ENCODE measurements around the gene FAM217B.
"Not testable (repeated sequence)": the region's sequence is repeated elsewhere in the genome, so short reads cannot be mapped to it uniquely, and the experiment has no call there.

Gene FAM217B

DNA sequence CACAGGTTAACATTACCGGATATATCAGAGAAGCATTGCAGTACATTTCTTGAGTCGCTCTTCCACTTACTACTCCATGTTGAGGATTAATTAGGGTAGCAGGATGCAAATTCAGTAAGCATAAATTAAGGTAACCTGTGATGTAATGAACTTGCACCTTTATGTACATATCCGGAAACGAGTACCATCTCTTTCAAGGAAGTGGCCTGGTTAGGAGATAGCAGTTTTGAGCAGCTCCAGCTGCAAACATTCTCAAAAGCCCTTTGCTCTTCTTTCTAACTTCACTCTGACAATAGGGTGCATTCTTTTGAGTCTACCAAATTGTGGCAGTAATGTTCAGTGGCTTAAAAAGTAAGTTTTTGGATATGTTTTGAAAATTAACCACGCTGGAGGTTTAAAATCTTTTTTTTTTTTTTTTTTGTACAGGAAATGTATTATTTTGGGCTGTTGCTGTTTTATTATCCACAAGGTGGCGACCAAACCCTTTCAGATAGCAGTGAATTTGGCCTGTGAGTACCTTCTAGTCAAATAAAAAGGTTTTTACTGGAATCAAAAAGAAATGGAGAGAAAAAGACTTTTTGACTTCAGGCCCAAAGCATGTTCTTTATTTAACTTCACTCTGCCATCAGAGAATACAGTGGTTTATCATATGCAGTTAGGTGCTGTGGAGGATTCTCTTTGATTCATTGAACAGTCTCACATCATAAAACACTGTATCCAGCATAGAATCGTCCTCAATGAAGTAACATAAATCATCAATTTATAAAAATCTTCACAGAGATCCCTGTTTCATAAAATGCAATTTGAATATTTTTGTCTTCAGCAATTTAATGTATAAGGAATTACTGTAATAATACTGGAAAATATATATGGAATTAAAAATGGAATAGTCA, 8.9 kb downstream of the FAM217B start:
- Mint-ChIP-seq H3K27ac (peak overlapping the region; percentile 89), H3K27me3 (no peaks in the 10 kb centered on the region), H3K9me3 (no peaks in the 10 kb centered on the region), H3K4me1 (peaks cover 9% of the 10 kb centered on the region), H3K4me3 (peak overlapping the region; percentile 60), H3K36me3 (peaks cover 9% of the 10 kb centered on the region)
- ATAC-seq: peak; percentile 48

DNA sequence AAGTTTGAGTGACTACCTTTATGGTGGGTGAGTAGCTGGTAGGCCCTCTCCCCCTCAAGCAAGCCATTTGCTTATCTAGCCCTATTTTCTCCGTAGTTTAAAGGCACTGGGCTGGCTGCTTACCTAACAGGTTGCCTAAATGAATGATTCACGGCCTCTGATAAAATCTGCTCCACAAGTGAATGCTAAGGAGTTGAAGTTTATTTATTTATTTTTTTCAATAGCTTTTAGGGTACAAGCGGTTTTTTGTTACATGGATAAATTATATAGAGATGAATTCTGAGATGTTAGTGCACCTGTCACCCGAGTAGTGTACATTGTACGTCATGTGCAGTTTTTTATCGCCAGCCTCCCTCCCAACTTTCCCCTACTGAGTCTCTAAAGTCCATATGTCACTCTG, 9.7 kb downstream of the FAM217B start:
- no peak for ATAC-seq
- Mint-ChIP-seq H3K4me1 (peaks cover 9% of the 10 kb centered on the region), H3K27me3 (no peaks in the 10 kb centered on the region), H3K27ac (no peak overlapping the region), H3K9me3 (no peaks in the 10 kb centered on the region), H3K36me3 (peaks cover under 1% of the 10 kb centered on the region), H3K4me3 (no peak overlapping the region)

DNA sequence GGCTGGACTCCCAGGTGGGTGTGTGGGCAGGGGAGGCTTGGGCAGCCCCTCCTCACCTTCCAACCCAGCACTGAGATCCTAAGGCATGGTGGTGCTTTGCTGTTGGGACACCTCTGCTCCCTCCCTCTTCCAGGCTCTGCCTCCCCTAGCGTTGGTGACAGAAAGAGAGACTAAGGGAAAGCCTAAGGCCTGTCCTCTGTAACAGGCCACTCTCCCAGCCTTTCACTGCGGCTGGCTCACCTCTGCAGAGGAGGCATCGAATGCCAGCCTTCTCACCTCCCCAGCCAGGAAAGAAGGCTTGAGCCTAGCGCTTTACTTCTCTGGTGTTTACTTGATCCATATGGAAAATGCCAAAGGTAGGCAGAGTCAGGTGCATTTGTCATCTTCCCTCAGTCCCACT, 14.5 kb downstream of the FAM217B start:
- Mint-ChIP-seq H3K9me3 (no peaks in the 10 kb centered on the region), H3K4me1 (no peaks in the 10 kb centered on the region), H3K4me3 (no peak overlapping the region), H3K27me3 (no peaks in the 10 kb centered on the region), H3K27ac (no peak overlapping the region), H3K36me3 (no peaks in the 10 kb centered on the region)
- ATAC-seq: no peak

DNA sequence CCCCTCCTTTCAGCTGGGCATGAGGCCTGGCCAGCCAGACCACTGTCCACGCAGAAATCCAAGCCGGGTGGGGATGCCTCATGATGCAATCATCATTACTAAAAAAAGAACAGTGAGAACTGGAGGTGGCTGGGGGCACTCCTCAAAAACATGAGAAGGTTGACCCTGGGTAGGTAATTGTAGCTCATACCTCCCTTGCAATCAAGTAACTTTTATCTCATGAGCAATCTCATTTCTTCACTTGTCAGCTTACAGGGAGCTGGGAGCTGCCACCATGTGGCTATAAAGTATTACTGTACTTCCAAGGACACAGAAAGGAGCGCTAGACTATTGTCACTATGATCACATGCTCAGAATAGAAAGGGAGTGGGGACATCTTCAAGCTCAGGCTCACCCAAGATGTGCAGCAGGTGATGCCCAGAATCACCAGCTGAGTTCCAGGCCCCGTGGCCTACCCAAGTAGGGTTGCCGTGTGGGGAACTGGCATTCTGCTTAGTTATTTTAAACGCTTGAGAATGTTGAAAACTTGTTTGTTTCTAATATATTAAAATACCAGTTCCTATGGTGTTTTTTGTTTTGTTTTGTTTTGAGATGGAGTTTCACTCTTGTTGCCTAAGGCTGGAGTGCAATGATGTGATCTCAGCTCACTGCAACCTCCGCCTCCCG, 15.1 kb downstream of the FAM217B start:
- Mint-ChIP-seq H3K36me3 (no peaks in the 10 kb centered on the region), H3K27me3 (no peaks in the 10 kb centered on the region), H3K9me3 (no peaks in the 10 kb centered on the region), H3K27ac (no peak overlapping the region), H3K4me1 (no peaks in the 10 kb centered on the region), H3K4me3 (no peak overlapping the region)
- no peak for ATAC-seq

DNA sequence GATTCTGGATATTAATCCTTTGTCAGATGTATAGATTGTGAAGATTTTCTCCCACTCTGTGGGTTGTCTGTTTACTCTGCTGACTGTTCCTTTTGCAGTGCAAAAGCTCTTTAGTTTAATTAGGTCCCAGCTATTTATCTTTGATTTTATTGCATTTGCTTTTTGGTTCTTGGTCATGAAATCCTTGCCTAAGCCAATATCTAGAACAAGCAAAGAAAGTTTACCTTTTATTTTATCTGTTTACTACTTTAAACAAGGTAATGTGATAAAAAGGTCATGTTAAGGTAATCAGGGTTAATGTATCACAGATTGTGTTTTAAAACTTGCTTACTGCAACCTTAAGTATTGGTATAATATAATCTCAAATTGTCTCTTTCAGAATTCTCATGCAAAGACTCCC, 17.4 kb downstream of the FAM217B start:
- H3K27me3 Mint-ChIP-seq, H3K27ac Mint-ChIP-seq, H3K4me3 Mint-ChIP-seq, ATAC-seq, H3K36me3 Mint-ChIP-seq, H3K9me3 Mint-ChIP-seq, H3K4me1 Mint-ChIP-seq: not testable (repeated sequence)

DNA sequence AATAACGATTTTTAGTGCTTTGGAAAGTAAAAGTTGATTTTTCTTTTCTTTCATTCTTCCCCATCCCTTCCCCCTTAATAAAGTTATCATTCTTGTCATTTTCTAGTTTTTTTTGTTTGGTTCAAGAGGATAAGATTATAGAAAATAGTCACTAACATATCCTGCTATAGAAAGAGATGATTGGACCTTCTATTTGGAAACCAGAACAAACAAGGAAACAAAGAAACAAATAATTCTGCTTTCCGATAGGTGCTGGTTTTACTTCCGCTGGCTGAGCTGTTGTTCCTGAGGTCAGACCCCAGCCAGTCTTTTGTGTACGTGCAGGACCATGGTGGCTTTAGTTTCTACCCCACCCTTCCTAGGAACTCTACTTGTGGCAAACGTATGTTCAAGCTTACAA, 17.9 kb downstream of the FAM217B start, which contains the start of gene CDH26:
TSS of gene CDH26 (plus strand) at position 301 of the 400 bp plus-strand sequence. CDS start 304 bp downstream, outside the sequence.
- H3K9me3 Mint-ChIP-seq: no peaks in the 10 kb centered on the region
- H3K4me1 Mint-ChIP-seq: no peaks in the 10 kb centered on the region
- no peak within 1 kb of the TSS for H3K27ac Mint-ChIP-seq
- no peak within 1 kb of the TSS for H3K4me3 Mint-ChIP-seq
- ATAC-seq: no peak
- H3K27me3 Mint-ChIP-seq: no peaks in the 10 kb centered on the region
- H3K36me3 Mint-ChIP-seq: no peaks in the 10 kb centered on the region

DNA sequence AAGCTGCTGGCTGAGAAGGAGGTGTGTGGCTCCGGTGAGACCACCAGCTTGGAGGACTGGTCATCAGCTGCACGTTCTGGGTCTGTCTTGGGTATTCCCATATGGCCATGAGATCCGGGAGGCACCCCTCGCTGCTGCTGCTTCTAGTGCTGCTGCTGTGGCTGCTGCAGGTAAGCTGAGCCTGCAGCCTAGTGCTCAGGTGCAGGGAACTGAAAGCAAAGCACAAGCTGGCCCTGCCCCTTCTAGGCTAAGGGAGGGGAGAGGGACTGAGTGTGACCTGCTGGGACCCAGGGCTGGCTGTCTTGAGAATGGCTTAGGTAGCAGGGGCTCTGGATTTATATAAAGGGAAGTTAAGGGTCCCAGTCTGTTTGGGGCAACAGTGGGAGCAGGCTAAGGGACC, 18.4 kb downstream of the FAM217B start:
- no peak overlapping the region for H3K4me3 Mint-ChIP-seq
- no peaks in the 10 kb centered on the region for H3K4me1 Mint-ChIP-seq
- no peak overlapping the region for H3K27ac Mint-ChIP-seq
- no peaks in the 10 kb centered on the region for H3K36me3 Mint-ChIP-seq
- no peak for ATAC-seq
- no peaks in the 10 kb centered on the region for H3K9me3 Mint-ChIP-seq
- no peaks in the 10 kb centered on the region for H3K27me3 Mint-ChIP-seq

DNA sequence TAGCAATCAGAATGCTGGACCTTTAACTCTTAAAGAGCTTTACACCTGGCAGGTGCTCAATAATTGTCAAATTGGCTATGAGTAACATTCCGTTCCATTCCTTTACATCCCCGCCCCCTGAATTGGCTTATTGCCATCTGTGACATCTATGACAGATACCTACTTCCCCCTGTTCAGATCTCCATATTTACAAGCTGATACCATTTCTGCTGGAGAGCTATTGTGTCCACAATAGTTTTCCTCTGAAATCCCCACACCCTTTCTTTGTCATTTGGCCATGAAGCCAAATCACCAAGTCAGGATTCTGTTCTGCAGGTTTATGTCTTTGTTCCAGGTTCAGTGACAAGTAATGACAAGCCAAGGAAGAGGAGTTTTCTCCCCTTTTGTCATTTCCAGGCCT, 21.2 kb downstream of the FAM217B start:
- no peak for ATAC-seq
- H3K27me3 Mint-ChIP-seq: no peaks in the 10 kb centered on the region
- H3K27ac Mint-ChIP-seq: no peak overlapping the region
- H3K9me3 Mint-ChIP-seq: no peaks in the 10 kb centered on the region
- H3K36me3 Mint-ChIP-seq: no peaks in the 10 kb centered on the region
- no peak overlapping the region for H3K4me3 Mint-ChIP-seq
- no peaks in the 10 kb centered on the region for H3K4me1 Mint-ChIP-seq

DNA sequence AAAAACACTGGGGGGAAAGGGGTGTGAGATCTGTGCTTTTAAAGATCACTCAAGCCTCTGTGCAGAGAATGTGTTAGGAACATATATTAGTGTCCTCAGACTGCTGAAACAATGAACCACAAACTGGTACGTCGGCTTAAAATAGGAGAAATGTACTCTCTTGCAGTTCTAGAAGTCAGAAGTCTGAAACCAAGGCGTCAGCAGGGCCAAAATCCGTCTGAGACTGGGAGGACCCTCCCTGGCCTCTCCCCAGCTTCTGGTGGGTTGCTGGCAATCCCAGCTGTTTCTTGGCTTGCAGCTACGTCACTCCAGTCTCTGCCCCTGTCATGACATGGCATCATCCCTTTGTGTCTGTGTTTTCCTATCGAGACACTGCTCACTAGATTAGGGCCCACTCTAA, 22.0 kb downstream of the FAM217B start:
- Mint-ChIP-seq H3K4me1 (no peaks in the 10 kb centered on the region), H3K27me3 (no peaks in the 10 kb centered on the region), H3K36me3 (no peaks in the 10 kb centered on the region), H3K9me3 (no peaks in the 10 kb centered on the region), H3K4me3 (no peak overlapping the region), H3K27ac (no peak overlapping the region)
- ATAC-seq: no peak

DNA sequence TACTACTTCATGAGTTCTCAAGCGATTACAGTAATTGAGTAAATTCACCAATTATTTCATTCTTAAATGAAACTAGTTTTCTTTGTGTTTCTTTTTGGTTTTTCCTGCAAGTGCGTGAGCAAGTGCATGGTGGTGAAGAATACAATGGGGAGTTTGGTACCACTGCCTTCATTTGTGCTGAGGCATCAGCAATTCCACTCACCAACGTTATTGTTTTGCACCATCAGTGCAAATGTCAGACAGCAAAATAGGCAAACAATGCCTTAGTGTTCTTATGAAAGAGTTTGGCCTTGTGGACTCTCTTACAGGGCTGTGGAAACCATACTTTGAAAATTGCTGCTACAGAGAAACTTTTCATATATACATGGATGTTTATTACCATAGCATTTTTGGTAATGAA, 26.2 kb downstream of the FAM217B start:
- Mint-ChIP-seq H3K4me1 (no peaks in the 10 kb centered on the region), H3K27ac (no peak overlapping the region), H3K36me3 (no peaks in the 10 kb centered on the region), H3K4me3 (no peak overlapping the region), H3K9me3 (no peaks in the 10 kb centered on the region), H3K27me3 (no peaks in the 10 kb centered on the region)
- no peak for ATAC-seq

DNA sequence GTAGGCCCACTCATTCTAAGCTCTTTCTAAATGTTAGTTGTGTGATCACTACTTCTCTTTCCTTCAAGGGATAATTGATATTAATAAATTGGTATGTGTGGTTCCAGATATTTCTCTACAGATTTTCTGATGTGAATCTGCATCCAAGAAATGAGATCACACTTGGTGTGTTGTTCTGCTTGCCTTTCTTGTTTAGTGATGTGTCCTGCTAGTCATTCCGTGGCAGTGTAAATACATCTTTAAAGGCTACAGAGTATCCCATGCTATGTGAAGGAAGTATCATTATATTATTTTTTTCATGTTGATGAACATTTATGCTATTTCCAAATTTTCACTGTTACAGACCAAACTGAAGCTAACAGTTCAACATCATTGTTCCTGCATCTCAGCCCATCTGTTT, 31.2 kb downstream of the FAM217B start:
- Mint-ChIP-seq H3K27ac (no peak overlapping the region), H3K4me1 (no peaks in the 10 kb centered on the region), H3K4me3 (no peak overlapping the region), H3K9me3 (peaks cover 5% of the 10 kb centered on the region), H3K27me3 (no peaks in the 10 kb centered on the region), H3K36me3 (peaks cover 7% of the 10 kb centered on the region)
- no peak for ATAC-seq

DNA sequence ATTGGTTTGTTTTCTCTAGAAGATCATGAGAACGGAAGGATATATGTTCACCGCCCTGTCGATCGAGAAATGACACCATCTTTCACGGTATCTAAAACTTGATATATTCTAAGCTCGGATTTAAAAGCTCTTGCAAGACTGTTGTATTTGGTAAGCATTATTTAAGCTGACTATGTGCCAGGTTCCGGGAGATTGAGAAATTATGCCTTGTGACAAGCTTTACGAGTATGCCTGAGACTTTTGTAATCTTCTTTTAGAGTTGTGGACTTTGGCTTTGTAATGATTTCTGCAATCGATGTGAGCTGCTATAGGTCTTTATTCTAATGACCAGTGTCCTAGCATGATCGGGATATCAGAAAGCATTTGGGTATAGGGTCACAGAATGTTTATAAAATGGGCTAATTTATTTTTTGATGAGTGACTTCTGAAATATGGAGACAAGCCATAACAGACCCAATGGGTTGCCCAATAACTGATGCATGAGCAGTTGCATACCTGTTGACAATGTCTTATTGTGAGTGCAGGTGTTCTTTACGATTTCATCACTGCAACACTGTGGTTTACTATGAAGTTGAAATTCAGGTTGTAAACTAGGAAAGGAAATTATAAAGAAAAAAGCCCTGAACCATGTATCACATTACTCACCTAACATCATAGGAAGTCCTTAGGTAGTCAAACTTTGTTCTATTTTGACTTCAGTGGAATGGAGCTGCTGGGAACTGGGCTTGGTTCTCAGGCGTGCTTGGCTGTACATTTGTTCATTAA, 32.0 kb downstream of the FAM217B start:
- H3K4me3 Mint-ChIP-seq: no peak overlapping the region
- no peak for ATAC-seq
- H3K36me3 Mint-ChIP-seq: peaks cover 7% of the 10 kb centered on the region
- H3K9me3 Mint-ChIP-seq: peaks cover 5% of the 10 kb centered on the region
- H3K4me1 Mint-ChIP-seq: no peaks in the 10 kb centered on the region
- no peaks in the 10 kb centered on the region for H3K27me3 Mint-ChIP-seq
- H3K27ac Mint-ChIP-seq: no peak overlapping the region

DNA sequence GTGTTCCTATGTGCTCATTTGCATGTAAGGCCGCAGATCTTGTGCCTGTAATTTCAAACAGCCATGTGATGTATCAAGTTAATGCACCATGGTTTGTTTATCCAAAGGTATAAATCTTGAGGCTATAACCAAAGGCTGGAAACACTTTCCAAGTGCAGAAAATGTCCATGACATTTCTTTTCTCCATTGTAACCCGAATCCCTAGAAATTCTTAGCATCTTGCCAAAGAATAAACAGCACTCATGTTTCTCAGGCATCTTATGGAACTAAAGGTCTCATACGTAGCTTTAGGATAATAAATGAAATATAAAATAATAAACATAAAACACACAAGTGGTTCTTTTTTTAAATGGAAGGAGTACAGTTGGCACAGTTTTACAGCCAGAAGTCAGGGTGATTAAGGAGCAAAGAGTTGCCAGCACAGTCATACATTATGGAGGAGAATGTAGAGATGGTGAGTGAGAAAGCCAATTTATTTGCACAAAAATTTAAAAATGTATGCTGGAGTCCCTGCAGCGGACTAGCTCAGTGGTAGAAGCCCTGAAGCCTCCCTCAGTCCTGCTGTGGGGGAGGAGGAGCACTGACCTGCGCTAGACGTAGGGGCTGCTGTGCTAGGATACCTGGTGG, 36.1 kb downstream of the FAM217B start:
- no peak for ATAC-seq
- Mint-ChIP-seq H3K27ac (no peak overlapping the region), H3K9me3 (peaks cover 5% of the 10 kb centered on the region), H3K4me1 (no peaks in the 10 kb centered on the region), H3K27me3 (no peaks in the 10 kb centered on the region), H3K36me3 (peaks cover 13% of the 10 kb centered on the region), H3K4me3 (no peak overlapping the region)

DNA sequence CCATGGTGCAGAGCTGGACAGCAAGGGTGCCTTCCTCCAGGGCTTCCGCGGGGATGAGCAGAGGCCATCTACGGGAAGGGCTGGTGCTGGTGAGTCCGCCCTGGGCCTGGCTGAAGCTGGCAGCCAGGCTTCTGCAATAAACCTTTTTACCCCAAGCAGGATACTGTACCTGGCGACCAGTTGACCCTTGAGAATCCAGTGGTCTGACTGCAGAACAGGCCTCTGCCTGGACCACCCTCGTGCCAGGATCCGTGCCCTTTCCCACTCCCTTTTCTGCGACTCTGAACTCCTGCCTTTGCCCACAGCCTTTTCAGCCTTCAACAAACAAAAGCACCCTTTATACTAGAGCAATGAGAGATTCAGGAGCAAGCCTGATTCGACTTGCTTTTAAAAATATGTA, 36.9 kb downstream of the FAM217B start:
- peaks cover 16% of the 10 kb centered on the region for H3K36me3 Mint-ChIP-seq
- no peak overlapping the region for H3K4me3 Mint-ChIP-seq
- peaks cover 6% of the 10 kb centered on the region for H3K9me3 Mint-ChIP-seq
- H3K27me3 Mint-ChIP-seq: no peaks in the 10 kb centered on the region
- ATAC-seq: no peak
- H3K27ac Mint-ChIP-seq: no peak overlapping the region
- no peaks in the 10 kb centered on the region for H3K4me1 Mint-ChIP-seq

DNA sequence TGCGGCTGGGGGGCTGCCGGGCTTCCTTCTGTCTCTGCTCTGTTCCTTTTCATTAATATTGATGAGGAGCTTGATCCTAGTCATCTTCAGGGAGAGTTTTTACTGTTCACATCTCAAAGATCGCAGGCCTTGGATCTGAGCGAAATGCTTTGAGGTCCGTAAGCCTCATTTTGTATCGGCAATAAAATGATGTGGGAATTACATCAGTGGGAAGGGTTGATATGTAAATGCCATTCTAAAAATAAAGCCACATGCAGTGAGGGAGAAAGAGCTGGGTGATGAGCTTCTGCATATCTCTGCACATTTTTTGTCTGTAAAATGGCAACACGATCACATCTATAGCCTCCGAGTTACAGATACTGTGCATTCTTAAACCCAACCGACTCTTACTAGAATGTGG, 42.9 kb downstream of the FAM217B start:
- ATAC-seq: no peak
- Mint-ChIP-seq H3K27ac (no peak overlapping the region), H3K9me3 (peaks cover 6% of the 10 kb centered on the region), H3K27me3 (no peaks in the 10 kb centered on the region), H3K36me3 (peaks cover 22% of the 10 kb centered on the region), H3K4me1 (peaks cover 11% of the 10 kb centered on the region), H3K4me3 (no peak overlapping the region)

All from stimulated activated memory B cell treated with anti-CD40 and anti-IgM and Interleukin-4, amounts not matched to agents 10 μg/mL and 1 μg/mL and 100 μg/mL, for 72 hours (primary cell).